Measurements from ENCODE around the gene SLC38A3. TPM values are rescaled to one million over a fixed set of nuclear protein-coding genes. Genes with fewer than 3 reads are reported as not detected.
"Not testable (repeated sequence)": the region's sequence is repeated elsewhere in the genome, so short reads cannot be mapped to it uniquely, and the experiment has no call there.

Gene SLC38A3
- total RNA-seq, 2 donors from 2014 or later = 2.4 to 7.9 TPM

DNA sequence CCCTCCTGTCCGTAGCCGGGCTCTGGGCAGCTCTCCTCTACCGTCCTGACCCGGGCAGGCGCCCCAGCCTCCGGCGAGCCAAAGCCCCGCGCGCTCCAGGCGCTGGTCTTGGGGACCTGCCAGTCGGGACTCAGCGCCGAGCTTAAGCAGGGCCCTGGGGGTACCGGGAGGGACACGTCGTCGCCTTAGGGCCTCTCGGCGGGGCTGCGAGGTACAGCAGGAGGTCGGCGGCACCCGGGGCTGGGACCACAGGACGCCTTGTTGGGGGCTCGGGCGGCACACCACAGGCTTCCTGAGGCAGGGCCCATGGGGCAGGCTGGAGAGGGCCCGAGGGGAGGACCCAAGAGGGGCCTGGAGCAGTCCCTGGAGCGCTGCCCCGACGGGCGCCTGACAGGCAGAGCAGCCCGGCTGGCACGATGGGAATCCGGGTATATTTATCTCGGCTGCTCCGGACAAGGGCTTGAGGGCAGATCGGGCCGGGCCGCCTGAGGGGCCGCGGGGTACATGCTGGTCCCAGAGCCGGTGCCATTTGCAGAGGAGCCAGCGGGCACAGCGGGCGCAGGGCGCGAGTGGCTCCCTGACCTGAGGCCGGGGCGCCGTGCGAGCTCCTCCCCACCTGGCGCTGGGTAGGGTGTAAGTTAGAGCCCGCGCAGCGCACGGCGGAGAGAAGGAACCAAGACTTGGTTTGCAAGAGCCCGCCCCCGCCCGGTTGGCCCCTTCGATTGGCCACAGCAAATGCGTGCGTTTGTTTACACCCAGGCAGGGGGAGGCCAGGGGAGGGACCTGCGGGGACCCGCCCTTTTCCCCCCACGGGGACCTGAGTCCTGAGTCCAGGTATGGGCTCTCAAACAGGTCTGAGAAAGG lies 574 bp downstream of the SLC38A3 start:
- Histone ChIP-seq H3K27ac (peak overlapping the region; percentile 70 to 84), H3K36me3 (no peaks in the 10 kb centered on the region)

DNA sequence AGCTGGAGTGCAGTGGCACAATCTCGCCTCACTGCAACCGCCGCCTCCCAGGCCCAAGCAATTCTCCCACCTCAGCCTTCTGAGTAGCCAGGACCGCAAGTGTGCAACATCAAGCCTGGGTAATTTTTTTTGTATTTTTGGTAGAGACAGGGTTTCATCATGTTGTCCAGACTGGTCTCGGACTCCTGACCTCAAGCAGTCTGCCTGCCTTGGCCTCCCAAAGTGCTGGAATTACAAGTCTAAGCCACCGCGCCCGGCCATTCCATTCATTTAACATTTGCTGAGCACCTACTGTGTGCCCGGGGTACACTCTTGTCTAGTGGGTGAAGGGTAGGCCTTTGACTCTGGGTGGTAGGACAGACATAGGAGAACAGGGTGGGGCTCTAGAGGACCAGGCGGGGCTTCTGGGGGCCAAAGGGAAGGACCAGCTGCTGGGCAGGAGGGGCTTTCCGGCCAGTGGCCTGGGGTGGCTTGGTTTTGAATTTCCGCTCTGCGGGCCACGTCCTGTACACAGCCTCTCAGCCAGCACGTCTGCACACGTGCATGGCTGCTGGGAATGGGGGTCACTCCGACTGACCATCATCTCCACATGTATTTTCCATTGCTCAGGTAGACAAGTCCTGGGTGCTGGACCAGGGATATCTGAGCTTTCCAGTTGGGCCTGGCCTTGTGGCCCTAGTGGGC lies 2.4 kb downstream of the SLC38A3 start:
- no peak for DNase-seq (ENCODE audit: low spot score)
- Histone ChIP-seq H3K4me1 (peaks cover 0 to 21% of the 10 kb centered on the region in 2 donors), H3K27me3 (no peaks in the 10 kb centered on the region)

More for the DNA sequence above, 574 bp downstream of the SLC38A3 start:
- H3K4me1 ChIP-seq = peaks cover 0 to 21% of the 10 kb centered on the region in 2 donors
- no peaks in the 10 kb centered on the region for H3K9me3 ChIP-seq
- TF ChIP-seq, protein P1, sequence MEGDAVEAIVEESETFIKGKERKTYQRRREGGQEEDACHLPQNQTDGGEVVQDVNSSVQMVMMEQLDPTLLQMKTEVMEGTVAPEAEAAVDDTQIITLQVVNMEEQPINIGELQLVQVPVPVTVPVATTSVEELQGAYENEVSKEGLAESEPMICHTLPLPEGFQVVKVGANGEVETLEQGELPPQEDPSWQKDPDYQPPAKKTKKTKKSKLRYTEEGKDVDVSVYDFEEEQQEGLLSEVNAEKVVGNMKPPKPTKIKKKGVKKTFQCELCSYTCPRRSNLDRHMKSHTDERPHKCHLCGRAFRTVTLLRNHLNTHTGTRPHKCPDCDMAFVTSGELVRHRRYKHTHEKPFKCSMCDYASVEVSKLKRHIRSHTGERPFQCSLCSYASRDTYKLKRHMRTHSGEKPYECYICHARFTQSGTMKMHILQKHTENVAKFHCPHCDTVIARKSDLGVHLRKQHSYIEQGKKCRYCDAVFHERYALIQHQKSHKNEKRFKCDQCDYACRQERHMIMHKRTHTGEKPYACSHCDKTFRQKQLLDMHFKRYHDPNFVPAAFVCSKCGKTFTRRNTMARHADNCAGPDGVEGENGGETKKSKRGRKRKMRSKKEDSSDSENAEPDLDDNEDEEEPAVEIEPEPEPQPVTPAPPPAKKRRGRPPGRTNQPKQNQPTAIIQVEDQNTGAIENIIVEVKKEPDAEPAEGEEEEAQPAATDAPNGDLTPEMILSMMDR (IDR thresholded peaks at IDR 0.05) = no peak
- H3K4me3 ChIP-seq = peak overlapping the region; percentile 44 to 60
- H3K27me3 ChIP-seq = no peaks in the 10 kb centered on the region
- DNase-seq (ENCODE audit: low spot score) = no peak

DNA sequence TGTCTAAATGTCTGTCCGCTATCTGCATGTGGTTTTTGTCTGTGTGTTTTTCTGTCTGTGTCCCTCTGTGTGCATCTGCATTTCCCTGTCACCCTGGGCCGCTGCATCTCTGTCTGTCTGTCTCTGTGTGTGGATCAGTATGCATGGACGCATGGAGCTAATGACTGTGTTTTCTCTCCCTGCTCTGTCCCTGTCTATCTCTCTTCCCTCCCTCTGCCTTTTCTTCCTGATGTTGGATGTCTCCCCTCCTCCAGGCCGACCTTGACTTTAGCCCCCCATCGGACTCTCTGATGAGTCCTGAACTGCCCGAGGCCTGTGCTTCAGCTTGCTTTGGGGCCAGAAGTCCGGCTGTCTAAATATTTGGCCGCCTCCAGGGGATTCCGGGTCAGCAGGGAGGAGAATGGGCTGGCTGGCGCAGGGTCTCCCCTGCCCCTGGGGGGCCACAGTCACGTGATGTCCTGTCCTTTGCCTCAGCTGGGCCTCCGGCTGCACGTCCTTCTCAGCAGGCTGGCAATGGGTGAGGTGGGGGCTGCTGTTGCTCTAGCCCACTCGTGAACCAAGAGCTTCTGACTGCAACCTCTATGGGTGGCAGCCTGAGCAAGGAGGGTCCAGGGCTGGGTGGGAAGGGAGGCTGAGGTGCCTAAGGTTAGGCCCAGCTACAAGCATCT lies 3.7 kb downstream of the SLC38A3 start:
- Histone ChIP-seq H3K27me3 (no peaks in the 10 kb centered on the region), H3K36me3 (no peaks in the 10 kb centered on the region), H3K4me3 (no peak overlapping the region), H3K9me3 (no peaks in the 10 kb centered on the region), H3K4me1 (peaks cover 0 to 21% of the 10 kb centered on the region in 2 donors), H3K27ac (no peak overlapping the region)
- DNase-seq (ENCODE audit: low spot score) = no peak
- TF ChIP-seq, protein P1 (IDR thresholded peaks at IDR 0.05) = no peak

More for the DNA sequence above, 2.4 kb downstream of the SLC38A3 start:
- TF ChIP-seq, protein P1 (IDR thresholded peaks at IDR 0.05) = no peak
- Histone ChIP-seq H3K4me3 (no peak overlapping the region), H3K36me3 (no peaks in the 10 kb centered on the region), H3K27ac (no peak overlapping the region), H3K9me3 (no peaks in the 10 kb centered on the region)

DNA sequence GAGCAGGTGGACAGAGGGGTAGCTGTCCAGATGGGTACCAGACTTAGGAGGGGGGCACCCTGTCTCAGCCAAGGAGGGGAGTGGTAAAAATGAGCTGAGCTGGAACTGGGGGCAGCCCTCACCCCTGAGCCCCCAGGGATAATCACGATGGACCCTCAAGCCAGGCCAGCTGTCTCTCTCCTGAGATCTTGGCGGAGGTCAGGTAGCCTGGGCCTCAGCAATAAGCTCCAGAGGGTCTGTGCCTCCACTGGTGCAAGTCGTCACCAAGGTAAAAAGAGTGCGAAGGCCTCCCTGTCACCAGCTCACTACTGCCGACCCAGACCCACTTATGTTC lies 5.1 kb downstream of the SLC38A3 start:
- H3K9me3 ChIP-seq = no peaks in the 10 kb centered on the region
- H3K36me3 ChIP-seq = no peaks in the 10 kb centered on the region
- H3K4me1 ChIP-seq = peaks cover 0 to 12% of the 10 kb centered on the region in 2 donors
- H3K4me3 ChIP-seq = no peak overlapping the region
- no peak for DNase-seq (ENCODE audit: low spot score)
- TF ChIP-seq, protein P1 (IDR thresholded peaks at IDR 0.05) = no peak
- H3K27me3 ChIP-seq = no peaks in the 10 kb centered on the region
- H3K27ac ChIP-seq = no peak overlapping the region

DNA sequence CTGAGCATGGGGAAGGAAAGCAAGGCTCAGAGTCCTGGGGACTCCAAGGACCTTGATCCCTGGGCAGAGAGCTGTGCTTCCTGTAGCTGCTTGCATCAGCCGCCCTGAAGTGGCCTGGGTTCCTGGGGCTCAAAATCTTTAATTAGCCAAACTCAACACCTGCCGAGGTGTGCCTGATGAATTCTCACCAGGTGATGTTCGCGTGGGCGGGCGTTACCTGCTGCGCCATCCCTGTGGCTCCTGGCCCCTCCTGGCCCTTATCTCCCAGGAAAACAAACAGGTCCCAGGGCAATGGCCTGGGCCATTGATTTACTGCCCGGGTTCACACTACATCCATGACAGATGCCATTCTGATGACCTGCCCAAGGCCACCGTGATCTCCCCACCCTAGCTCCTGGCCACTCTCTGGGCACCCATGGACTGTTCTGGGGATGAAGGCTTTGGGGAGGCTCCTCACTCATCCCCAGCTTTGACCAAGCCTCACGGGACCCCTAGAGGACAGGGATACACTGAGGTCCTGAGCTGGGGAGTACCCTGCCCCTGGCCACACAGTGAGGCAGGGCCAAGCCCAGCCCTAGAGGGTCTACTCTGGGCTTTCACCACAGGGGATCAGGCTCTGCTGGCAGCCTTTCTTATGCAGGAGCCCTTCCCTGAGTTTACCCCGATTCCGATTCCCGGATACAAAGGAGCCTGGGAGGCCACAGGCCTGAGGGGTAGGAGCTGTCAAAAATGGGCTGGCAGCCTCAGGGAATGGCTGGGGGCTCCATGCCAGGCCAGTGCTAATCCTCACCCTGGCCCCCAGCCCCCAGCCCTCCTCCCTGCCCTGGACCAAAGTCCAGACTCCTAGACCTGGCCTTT lies 5.7 kb downstream of the SLC38A3 start:
- H3K4me1 ChIP-seq = peaks cover 0 to 6% of the 10 kb centered on the region in 2 donors

DNA sequence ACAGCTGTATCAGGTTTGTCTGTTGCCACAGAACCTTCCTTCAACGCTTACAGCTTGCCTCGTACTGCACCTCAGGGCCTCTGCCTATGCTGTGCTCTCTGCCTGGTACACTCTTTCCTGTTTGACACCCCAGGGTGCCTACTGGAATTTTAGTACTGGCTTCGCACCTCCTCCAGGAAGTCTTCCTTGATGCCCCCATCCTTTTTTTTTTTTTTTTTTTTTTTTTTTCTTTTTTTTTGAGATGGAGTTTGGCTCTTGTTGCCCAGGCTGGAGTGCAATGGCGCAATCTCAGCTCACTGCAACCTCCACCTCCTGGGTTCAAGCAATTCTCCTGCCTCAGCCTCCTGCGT lies 6.3 kb downstream of the SLC38A3 start:
- H3K27ac ChIP-seq; H3K36me3 ChIP-seq; H3K9me3 ChIP-seq; H3K27me3 ChIP-seq; DNase-seq (ENCODE audit: low spot score); H3K4me1 ChIP-seq; H3K4me3 ChIP-seq: not testable (repeated sequence)

More for the DNA sequence above, 5.7 kb downstream of the SLC38A3 start:
- H3K9me3 ChIP-seq = no peaks in the 10 kb centered on the region
- no peak overlapping the region for H3K27ac ChIP-seq
- TF ChIP-seq, protein P1 (IDR thresholded peaks at IDR 0.05) = no peak
- H3K4me3 ChIP-seq = no peak overlapping the region
- no peaks in the 10 kb centered on the region for H3K36me3 ChIP-seq
- no peak for DNase-seq (ENCODE audit: low spot score)
- H3K27me3 ChIP-seq = no peaks in the 10 kb centered on the region
